ENCODE measurements around the gene GPNMB. TPM values are rescaled to one million over a fixed set of nuclear protein-coding genes. Genes with fewer than 3 reads are reported as not detected.

Gene GPNMB
- total RNA-seq, 1 experiment from 2014 or later = 1.2 TPM

- no peaks in the 10 kb centered on the region for H3K36me3 Mint-ChIP-seq (ENCODE audit: insufficient read depth in 1 of 3, low read depth in 3 of 3)
- H3K4me1 ChIP-seq (ENCODE audit: insufficient read depth, low read length) = no peaks in the 10 kb centered on the region
- no peaks in the 10 kb centered on the region for H3K27me3 Mint-ChIP-seq (ENCODE audit: low read depth)
- H3K23ac ChIP-seq (ENCODE audit: insufficient read length, low read depth, low read length) = no peak overlapping the region
- H2BK15ac ChIP-seq (ENCODE audit: low read depth, low read length) = no peak overlapping the region
- no peak overlapping the region for H4K5ac ChIP-seq (ENCODE audit: insufficient read length, low read depth, low read length)
- DNase-seq = no peak
- no peak overlapping the region for H3K56ac ChIP-seq (ENCODE audit: insufficient read length, low read depth, low read length)
- TF ChIP-seq CTCF (conservative IDR thresholded peaks at IDR 0.05) = no peak
- H3K18ac ChIP-seq (ENCODE audit: insufficient read length, low read depth, low read length) = no peak overlapping the region
- H3K27ac ChIP-seq (ENCODE audit: insufficient read length, low read depth, low read length) = no peak overlapping the region
- no peak overlapping the region for H2AFZ ChIP-seq (ENCODE audit: low read length)
- H2BK12ac ChIP-seq (ENCODE audit: insufficient read length, low read depth, low read length) = no peak overlapping the region
- H3K9me3 Mint-ChIP-seq = no peaks in the 10 kb centered on the region
- no peaks in the 10 kb centered on the region for H4K20me1 ChIP-seq (ENCODE audit: control insufficient read depth, insufficient read depth, insufficient read length)
- H3K79me2 ChIP-seq (ENCODE audit: insufficient read depth, low read length) = no peaks in the 10 kb centered on the region
- no peak overlapping the region for H3K14ac ChIP-seq (ENCODE audit: insufficient read depth, low read length)
- H3K9ac ChIP-seq (ENCODE audit: extremely low read depth, insufficient read length, low read length) = no peak overlapping the region
- H3K79me1 ChIP-seq (ENCODE audit: insufficient read depth, low read depth, low read length, poor library complexity, severe bottlenecking) = no peaks in the 10 kb centered on the region
- no peak overlapping the region for H2BK20ac ChIP-seq (ENCODE audit: low read depth, low read length, poor library complexity, severe bottlenecking)
- no peak overlapping the region for H3K4me3 Mint-ChIP-seq
- no peak overlapping the region for H4K8ac ChIP-seq (replicated peaks; ENCODE audit: insufficient read length, low read depth, low read length)
- H3K27me3 ChIP-seq (ENCODE audit: insufficient read depth, low read length) = no peaks in the 10 kb centered on the region
- H3K23me2 ChIP-seq (ENCODE audit: insufficient read length, low read depth, low read length, poor library complexity, severe bottlenecking) = no peaks in the 10 kb centered on the region
- H3K4me2 ChIP-seq (ENCODE audit: insufficient read depth, insufficient read length, low read length) = no peak overlapping the region
- no peak overlapping the region for H2BK5ac ChIP-seq (ENCODE audit: insufficient read length, low read length)
- no peak overlapping the region for H2AK5ac ChIP-seq (ENCODE audit: insufficient read length, low read length)
- no peak overlapping the region for H3T11ph ChIP-seq (ENCODE audit: low read length)
- no peaks in the 10 kb centered on the region for H3K9me3 ChIP-seq (ENCODE audit: control insufficient read depth, low read depth, low read length)
- no peak overlapping the region for H4K91ac ChIP-seq (ENCODE audit: insufficient read length, low read depth, low read length)
- peaks cover 0 to 5% of the 10 kb centered on the region in 2 experiments; a peak in 1 of 4 replicates for H3K4me1 Mint-ChIP-seq
- H3K27ac Mint-ChIP-seq = no peak overlapping the region; a peak in 1 of 7 replicates
- no peak overlapping the region for H3K4ac ChIP-seq (ENCODE audit: low read depth, low read length)
- H2BK120ac ChIP-seq (ENCODE audit: low read depth, low read length, poor library complexity, severe bottlenecking) = no peak overlapping the region
- WGBS (ENCODE audit: extremely low coverage, insufficient read length, low lambda C conversion rate) = no CpG with 5 or more reads among the region's 3 CpGs
Observed at GRCh38 chr7:23242321-23242720, 4.3 kb upstream of the GPNMB start.
